ENCODE results near the gene PAK2.

DNA sequence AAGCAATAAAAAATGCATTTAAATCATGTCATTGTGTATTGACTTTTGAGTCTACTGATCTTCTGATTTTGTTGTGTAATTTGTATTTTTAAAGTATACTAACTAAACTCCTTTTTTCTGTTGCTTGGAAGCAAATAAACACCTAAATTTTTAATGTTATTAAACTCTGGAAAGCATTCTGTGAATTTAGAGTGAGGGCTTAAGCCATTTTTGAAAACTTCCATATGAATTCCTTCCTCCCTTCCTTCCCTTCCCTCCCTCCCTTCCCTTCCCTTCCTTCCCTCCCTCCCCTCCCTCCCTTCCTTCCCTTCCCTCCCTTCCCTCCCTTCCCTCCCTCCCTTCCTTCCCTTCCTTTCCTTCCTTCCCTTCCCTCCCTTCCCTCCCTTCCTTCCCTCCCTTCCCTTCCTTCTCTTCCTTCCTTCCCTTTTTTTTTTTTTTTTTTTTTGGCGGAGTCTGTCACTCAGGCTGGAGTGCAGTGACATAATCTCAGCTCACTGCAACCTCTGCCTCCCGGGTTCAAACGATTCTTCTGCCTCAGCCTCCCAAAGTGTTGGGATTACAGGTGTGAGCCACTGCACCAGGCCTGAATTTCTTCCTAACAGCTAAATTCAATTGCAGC, 71.4 kb downstream of the PAK2 start:
- TF ChIP-seq, protein P1, sequence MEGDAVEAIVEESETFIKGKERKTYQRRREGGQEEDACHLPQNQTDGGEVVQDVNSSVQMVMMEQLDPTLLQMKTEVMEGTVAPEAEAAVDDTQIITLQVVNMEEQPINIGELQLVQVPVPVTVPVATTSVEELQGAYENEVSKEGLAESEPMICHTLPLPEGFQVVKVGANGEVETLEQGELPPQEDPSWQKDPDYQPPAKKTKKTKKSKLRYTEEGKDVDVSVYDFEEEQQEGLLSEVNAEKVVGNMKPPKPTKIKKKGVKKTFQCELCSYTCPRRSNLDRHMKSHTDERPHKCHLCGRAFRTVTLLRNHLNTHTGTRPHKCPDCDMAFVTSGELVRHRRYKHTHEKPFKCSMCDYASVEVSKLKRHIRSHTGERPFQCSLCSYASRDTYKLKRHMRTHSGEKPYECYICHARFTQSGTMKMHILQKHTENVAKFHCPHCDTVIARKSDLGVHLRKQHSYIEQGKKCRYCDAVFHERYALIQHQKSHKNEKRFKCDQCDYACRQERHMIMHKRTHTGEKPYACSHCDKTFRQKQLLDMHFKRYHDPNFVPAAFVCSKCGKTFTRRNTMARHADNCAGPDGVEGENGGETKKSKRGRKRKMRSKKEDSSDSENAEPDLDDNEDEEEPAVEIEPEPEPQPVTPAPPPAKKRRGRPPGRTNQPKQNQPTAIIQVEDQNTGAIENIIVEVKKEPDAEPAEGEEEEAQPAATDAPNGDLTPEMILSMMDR (IDR thresholded peaks at IDR 0.05 in 8 of 11, conservative IDR thresholded peaks at IDR 0.05 in 3 of 11): no peak
- no peak for TF ChIP-seq POLR2AphosphoS5 (IDR thresholded peaks at IDR 0.05)
- TF ChIP-seq POLR2A (IDR thresholded peaks at IDR 0.05): no peak
